T-helper 1 cell (primary cell): Measurements from ENCODE around the gene SUPT6H.
"Not testable (repeated sequence)": the region's sequence is repeated elsewhere in the genome, so short reads cannot be mapped to it uniquely, and the experiment has no call there.

Experiments
- DNase-seq, 5 donors: peaks; one replicate each; pipeline ENCODE4 v3.0.0-alpha.2; 2012 to 2020

The SUPT6H gene

DNA sequence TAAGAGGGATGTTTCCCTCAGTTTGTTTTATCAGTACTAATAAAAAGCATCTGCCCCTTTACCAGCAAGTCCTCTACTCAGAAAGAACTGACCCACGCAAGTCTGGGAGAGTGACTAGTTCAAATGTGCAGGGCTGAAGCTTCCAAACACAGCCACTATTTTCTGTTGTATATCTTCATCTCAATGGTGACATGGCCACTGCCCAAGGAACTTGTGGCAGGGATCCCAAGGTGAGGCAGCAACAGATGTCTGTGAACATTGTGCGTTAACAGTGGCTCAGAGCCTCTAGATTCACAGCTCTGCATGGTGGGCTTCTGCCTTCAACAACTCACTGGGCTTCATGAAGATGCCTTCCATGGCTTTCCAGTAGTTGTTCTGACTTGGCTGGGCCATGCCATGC, 13.3 kb upstream of the SUPT6H start:
- no peak for DNase-seq

DNA sequence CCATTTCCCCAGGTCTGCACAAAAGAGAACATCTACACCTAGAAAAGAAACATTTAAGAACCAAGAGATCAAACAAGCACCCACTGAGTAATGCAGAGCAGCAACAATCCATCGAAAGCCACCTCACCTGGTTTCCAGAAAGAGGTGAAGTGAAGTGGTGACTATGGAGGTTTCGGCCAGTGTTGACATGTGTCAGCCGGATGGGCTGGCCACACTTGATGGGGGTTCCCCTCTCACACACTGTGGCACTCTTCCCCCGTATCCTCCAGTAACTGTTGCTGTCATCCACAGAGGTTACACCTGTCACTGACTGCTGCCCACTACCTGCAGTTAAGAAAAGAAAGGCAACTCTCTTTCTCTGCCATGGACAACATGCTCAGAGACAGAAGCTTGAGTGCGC, 6.8 kb upstream of the SUPT6H start:
- no peak for DNase-seq

- no peak for DNase-seq
These were observed 4.2 kb upstream of the SUPT6H start for GRCh38 chr17:28657756-28658155.

GRCh38 chr17:28658342-28658741, 3.7 kb upstream of the SUPT6H start:
- DNase-seq = not testable (repeated sequence)

GRCh38 chr17:28658766-28659496, 3.1 kb upstream of the SUPT6H start:
- DNase-seq = not testable (repeated sequence)

DNA sequence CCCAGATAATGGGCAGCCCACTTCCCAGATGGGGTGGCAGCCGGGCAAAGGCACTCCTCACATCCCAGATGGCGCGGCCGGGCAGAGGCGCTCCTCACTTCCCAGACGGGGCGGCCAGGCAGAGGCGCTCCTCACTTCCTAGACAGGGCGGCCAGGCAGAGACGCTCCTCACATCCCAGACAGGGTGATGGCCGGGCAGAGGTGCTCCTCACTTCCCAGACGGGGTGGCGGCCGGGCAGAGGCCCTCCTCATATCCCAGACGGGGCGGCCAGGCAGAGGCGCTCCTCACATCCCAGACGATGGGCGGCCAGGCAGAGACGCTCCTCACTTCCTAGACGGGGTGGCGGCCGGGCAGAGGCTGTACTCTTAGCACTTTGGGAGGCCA, 2.5 kb upstream of the SUPT6H start:
- DNase-seq = not testable (repeated sequence)

- no peak for DNase-seq
These were observed 473 bp downstream of the SUPT6H start for GRCh38 chr17:28662527-28662829.

GRCh38 chr17:28663723-28664122, 1.7 kb downstream of the SUPT6H start:
- DNase-seq = no peak

DNA sequence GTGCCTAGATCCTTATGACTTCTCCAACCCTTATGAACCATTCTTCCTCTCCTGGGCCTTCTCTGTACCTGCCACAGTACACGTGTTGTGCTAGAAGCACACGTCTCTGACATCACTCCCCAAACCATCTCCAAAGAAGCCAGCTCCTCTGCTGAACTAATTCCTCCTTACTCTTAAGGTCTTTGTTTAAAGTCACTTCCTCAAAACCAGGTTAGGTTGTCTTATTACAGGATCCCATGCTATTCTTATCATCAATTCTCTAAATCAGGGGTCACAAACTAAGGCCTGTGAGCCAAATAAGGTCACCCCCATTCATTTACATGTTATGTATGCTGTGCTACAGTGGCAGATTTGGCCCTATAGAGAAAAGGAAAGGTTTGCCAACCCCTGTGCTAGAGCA, 4.0 kb downstream of the SUPT6H start:
- no peak for DNase-seq

GRCh38 chr17:28667870-28668269, 5.9 kb downstream of the SUPT6H start:
- no peak for DNase-seq

DNA sequence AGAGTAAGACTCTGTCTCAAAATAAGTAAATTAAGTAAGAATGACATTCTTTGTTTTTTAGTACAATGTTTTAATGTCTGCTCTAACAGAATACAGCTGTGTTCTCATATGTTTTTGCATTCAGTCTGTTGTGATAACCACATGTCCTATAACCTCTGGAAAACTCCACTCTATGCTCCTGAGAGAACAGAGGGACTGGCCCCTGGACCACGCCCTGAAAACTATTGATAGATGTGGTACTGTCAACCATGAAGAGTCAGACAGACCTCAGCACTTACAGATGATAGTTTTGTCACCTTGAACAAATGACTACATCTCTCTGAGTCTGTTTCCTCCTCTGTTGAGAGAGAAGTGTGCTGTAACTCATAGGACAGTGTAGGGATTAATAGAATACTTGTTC, 7.9 kb downstream of the SUPT6H start:
- DNase-seq = no peak

- no peak for DNase-seq
These were observed 13.5 kb downstream of the SUPT6H start for GRCh38 chr17:28675490-28675889.

GRCh38 chr17:28675980-28676379, 14.0 kb downstream of the SUPT6H start:
- DNase-seq = no peak

GRCh38 chr17:28682655-28683054, 20.6 kb downstream of the SUPT6H start:
- DNase-seq = no peak

- no peak for DNase-seq
These were observed 23.0 kb downstream of the SUPT6H start for GRCh38 chr17:28684963-28685362.

GRCh38 chr17:28685366-28685765, 23.4 kb downstream of the SUPT6H start:
- DNase-seq = no peak

GRCh38 chr17:28686296-28686695, 24.3 kb downstream of the SUPT6H start:
- no peak for DNase-seq

- no peak for DNase-seq
These were observed 26.5 kb downstream of the SUPT6H start for GRCh38 chr17:28688481-28688880.

DNA sequence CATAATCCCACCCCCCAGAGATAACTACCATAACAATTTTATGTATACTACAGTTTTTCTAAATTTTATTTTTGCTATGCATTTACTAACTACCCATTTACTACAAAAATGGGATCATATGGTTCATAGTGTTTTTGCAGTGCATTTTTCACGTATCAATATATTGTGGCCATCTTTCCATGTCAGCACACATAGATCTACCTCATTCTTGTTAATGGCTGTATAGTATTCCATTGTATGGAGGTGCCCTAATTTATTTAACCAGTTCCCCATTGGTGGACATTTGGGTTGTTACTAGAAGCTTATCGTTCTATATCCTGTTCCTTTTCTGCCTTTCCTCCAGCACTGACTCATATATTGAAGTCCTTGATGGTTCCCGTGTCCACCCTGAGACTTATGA, 27.0 kb downstream of the SUPT6H start:
- DNase-seq = no peak

GRCh38 chr17:28693869-28694268, 31.9 kb downstream of the SUPT6H start:
- no peak for DNase-seq

DNA sequence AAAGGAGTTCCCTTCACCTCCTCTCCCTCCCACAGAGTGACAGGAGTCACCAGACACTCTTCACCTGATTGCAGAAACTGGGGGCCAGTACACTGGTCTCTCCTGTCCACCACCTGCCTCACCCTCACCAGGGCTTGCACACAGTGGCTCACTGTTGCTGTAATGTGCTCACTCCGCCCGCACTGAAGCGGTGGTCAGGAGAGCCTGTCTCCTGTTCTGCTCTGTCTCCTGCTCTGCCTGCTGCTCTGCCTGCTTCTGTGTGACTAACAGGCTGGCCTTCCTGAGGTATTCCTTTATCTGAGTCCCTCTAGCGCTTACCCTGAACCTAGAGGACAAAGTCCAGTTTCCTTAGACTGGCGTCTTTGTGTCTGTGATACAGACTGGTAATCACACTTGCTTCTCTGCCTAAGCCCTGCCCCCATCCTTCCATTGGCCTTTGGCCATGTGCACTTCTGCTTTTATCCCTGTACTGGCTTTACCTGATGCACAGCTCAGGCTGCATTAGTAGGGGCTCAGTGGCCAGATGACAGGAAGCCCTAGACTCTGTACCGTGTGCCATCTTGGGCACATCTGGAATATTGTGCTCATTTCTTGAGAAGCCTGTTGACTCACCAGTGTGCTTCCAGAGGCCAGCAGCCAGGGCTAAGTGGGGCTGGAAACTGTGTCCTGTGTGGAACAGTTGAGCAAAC, 36.4 kb downstream of the SUPT6H start:
- no peak for DNase-seq

- no peak for DNase-seq
These were observed 38.3 kb downstream of the SUPT6H start for GRCh38 chr17:28700278-28700677.

GRCh38 chr17:28700830-28701492, 39.0 kb downstream of the SUPT6H start:
- no peak for DNase-seq

DNA sequence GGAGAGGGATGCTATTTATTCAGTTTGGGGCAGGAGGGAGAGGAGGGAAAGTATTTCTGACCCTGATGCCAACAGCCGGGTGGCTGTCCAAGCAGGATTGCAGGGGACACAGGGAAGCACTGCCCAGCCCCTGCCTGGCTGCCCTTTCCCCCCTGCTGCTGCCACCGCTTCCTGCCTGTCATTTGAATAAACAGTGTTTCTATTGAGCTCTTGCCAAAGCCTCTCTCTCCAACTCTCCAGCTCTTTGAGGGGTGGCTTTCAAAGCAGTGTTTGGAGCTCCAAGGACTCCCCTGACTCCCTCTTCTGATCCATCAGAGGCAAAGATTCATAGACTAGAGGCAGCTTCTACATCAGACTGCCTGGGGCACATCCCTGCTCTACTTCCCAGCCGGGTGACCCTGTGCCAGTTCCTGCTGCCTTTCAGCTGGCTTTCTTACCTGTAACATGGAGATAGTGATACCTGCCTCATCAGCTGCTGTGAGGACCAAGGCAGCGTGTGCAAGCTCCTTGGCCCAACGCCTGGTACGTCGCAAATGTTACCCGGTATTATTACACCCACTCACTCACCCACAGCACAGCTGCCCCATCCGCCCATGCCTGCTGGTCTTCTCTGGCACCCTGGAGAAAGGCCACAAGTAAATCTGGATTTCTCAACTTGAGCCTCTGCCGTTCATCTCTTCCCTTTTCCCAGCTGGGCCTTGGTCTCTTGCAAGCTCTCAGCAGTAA, 40.2 kb downstream of the SUPT6H start:
- DNase-seq = no peak
